Lower leg skin (tissue), 3 donors: Measurements from ENCODE around the gene NCBP1.

ENCODE experiments used
- CTCF ChIP-seq, 3 donors: fragments of 450-650 bp; IDR thresholded peaks; one replicate each; pipeline ENCODE4 v1.5.1; 2016; ENCODE audit warnings: antibody characterized with exemption in 3 of 3, mild to moderate bottlenecking in 3 of 3, moderate library complexity in 2 of 3
- POLR2A ChIP-seq, 2 donors: fragments of 450-650 bp; IDR thresholded peaks; one replicate each; pipeline ENCODE4 v1.6.1; 2016 to 2017; ENCODE audit warnings: antibody characterized with exemption in 2 of 2, mild to moderate bottlenecking in 1 of 2, moderate library complexity in 1 of 2

GRCh38 chr9:97704851-97705250, 71.2 kb downstream of the NCBP1 start:
- TF ChIP-seq POLR2A (IDR thresholded peaks at IDR 0.05) = no peak
- TF ChIP-seq CTCF (IDR thresholded peaks at IDR 0.05) = no peak
